Measurements from ENCODE around the gene SHISA5.
A peak's percentile ranks its signal among the peaks of the same experiment; 100 is the strongest.
"Not testable (repeated sequence)": the region's sequence is repeated elsewhere in the genome, so short reads cannot be mapped to it uniquely, and the experiment has no call there.

The SHISA5 gene

GRCh38 chr3:48478626-48479555 is 25.1 kb downstream of the SHISA5 start:
- no peak for DNase-seq

- DNase-seq = no peak
These were observed 25.9 kb downstream of the SHISA5 start for GRCh38 chr3:48477959-48478520.

- no peak for DNase-seq
These were observed 27.4 kb downstream of the SHISA5 start for GRCh38 chr3:48476426-48477053.

GRCh38 chr3:48475188-48475587 is 28.8 kb downstream of the SHISA5 start:
- DNase-seq = no peak

GRCh38 chr3:48474619-48475018 is 29.4 kb downstream of the SHISA5 start:
- DNase-seq = no peak

GRCh38 chr3:48474031-48474430 is 29.9 kb downstream of the SHISA5 start:
- DNase-seq = not testable (repeated sequence)

GRCh38 chr3:48473617-48473952 is 30.4 kb downstream of the SHISA5 start:
- DNase-seq = no peak

GRCh38 chr3:48472923-48473616 is 30.9 kb downstream of the SHISA5 start:
- peak; percentile 34 to 90 (median 76) for DNase-seq

- DNase-seq = peak in 5 of 56 donors; percentile 46 to 58 (median 52)
These were observed 31.4 kb downstream of the SHISA5 start for GRCh38 chr3:48472673-48472922.

- no peak for DNase-seq
These were observed 33.7 kb downstream of the SHISA5 start for GRCh38 chr3:48470286-48470685.

GRCh38 chr3:48469046-48469915 is 34.7 kb downstream of the SHISA5 start:
- peak in 16 of 56 donors; percentile 11 to 52 (median 26) for DNase-seq

GRCh38 chr3:48468329-48468731 is 35.6 kb downstream of the SHISA5 start:
- peak in 1 of 56 donors; percentile 21 for DNase-seq

GRCh38 chr3:48467473-48468267 is 36.3 kb downstream of the SHISA5 start:
- no peak for DNase-seq

GRCh38 chr3:48467110-48467454 is 36.9 kb downstream of the SHISA5 start:
- no peak for DNase-seq

GRCh38 chr3:48466386-48467109 is 37.4 kb downstream of the SHISA5 start:
- peak in 9 of 56 donors; percentile 20 to 56 (median 47) for DNase-seq

- DNase-seq = peak; percentile 83 to 99 (median 96)
These were observed 38.2 kb downstream of the SHISA5 start for GRCh38 chr3:48465531-48466378.

GRCh38 chr3:48465237-48465530 is 38.8 kb downstream of the SHISA5 start:
- DNase-seq = no peak

GRCh38 chr3:48464713-48465221 is 39.2 kb downstream of the SHISA5 start:
- peak in 2 of 56 donors; percentile 40 to 45 for DNase-seq

- DNase-seq = no peak
These were observed 40.3 kb downstream of the SHISA5 start for GRCh38 chr3:48463703-48464102.

Measured in nucleus accumbens (tissue), 56 donors.